Measurements from ENCODE around the gene IL17RC. TPM values are rescaled to one million over a fixed set of nuclear protein-coding genes. Genes with fewer than 3 reads are reported as not detected.
"Not testable (repeated sequence)": the region's sequence is repeated elsewhere in the genome, so short reads cannot be mapped to it uniquely, and the experiment has no call there.

Gene IL17RC
- total RNA-seq, 2 experiments from 2014 or later, result 0.22 to 0.32 TPM

DNA sequence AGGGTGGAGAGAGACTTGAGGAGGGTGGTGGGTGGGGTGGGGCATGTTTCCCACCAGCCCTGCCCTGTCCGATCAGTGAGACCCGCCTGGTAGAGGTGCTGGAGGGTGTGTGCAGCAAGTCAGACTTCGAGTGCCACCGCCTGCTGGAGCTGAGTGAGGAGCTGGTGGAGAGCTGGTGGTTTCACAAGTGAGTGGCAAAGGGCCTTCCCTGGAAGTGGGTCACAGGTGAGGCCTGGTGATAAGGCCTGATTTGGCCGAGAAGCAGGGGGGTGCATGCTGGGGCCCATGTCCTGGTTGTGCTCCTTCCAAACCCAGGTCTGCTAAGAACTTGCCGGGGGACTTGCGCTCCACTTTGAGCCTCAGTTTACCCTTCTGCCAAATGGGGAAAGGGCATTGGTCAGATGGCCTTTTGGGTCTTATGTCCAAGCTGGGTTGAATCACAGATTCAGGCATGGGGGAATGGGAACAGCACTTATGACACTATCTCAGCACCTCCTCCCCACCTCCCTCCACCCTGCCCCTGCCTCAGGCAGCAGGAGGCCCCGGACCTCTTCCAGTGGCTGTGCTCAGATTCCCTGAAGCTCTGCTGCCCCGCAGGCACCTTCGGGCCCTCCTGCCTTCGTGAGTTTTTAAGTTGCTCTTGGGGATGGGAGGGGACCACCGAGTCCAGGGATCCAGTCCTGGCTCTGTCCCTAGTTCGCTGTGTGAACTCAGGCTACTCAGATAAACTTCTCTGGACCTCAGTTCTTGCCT, 20.8 kb downstream of the IL17RC start:
- no peaks in the 10 kb centered on the region for H3K27me3 Mint-ChIP-seq
- ATAC-seq, result no peak
- DNase-seq, result no peak
- H3K36me3 Mint-ChIP-seq (ENCODE audit: low read depth), result peaks cover 1% of the 10 kb centered on the region
- ChIA-PET CTCF (interaction anchor here (1.3 kb wide), 1 partner anchor 9 kb away, joined by 4 read pairs; no protein-coding TSS in a partner anchor), POLR2A (no interaction called here)
- H3K27ac Mint-ChIP-seq, result no peak overlapping the region
- no peak overlapping the region for H3K4me3 Mint-ChIP-seq
- H3K9me3 Mint-ChIP-seq, result no peaks in the 10 kb centered on the region
- TF ChIP-seq, protein P1, sequence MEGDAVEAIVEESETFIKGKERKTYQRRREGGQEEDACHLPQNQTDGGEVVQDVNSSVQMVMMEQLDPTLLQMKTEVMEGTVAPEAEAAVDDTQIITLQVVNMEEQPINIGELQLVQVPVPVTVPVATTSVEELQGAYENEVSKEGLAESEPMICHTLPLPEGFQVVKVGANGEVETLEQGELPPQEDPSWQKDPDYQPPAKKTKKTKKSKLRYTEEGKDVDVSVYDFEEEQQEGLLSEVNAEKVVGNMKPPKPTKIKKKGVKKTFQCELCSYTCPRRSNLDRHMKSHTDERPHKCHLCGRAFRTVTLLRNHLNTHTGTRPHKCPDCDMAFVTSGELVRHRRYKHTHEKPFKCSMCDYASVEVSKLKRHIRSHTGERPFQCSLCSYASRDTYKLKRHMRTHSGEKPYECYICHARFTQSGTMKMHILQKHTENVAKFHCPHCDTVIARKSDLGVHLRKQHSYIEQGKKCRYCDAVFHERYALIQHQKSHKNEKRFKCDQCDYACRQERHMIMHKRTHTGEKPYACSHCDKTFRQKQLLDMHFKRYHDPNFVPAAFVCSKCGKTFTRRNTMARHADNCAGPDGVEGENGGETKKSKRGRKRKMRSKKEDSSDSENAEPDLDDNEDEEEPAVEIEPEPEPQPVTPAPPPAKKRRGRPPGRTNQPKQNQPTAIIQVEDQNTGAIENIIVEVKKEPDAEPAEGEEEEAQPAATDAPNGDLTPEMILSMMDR (IDR thresholded peaks at IDR 0.05), result no peak
- H3K4me1 Mint-ChIP-seq (ENCODE audit: low read depth), result peaks cover 23% of the 10 kb centered on the region
- intact Hi-C loops (cut with micrococcal nuclease), result no loop called here

DNA sequence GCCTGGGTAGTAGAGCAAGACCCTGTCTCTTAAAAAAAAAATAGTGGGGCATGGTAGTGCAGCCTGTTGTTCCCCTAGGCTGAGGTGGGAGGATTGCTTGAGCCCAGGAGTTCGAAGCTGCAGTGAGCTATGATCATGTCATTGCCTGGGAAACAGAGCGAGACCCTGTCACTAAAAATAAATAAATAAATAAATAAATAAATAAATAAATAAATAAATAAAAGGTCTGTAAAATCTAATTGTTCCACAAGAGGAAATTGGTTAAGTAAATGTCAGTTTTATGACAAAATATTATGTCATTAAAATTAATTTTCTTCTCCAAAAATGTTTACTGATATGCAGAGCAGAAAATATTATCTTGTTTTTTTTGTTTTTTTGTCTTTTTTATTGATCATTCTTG, 22.1 kb downstream of the IL17RC start:
- Mint-ChIP-seq H3K9me3 (no peaks in the 10 kb centered on the region), H3K36me3 (ENCODE audit: low read depth) (peaks cover 1% of the 10 kb centered on the region), H3K27me3 (no peaks in the 10 kb centered on the region), H3K27ac (no peak overlapping the region), H3K4me3 (no peak overlapping the region), H3K4me1 (ENCODE audit: low read depth) (peaks cover 23% of the 10 kb centered on the region)
- ChIA-PET POLR2A (no interaction called here), CTCF (interaction anchor here (1.3 kb wide), 1 partner anchor 8 kb away, joined by 4 read pairs; no protein-coding TSS in a partner anchor)
- ATAC-seq (no peak), DNase-seq (no peak)
- intact Hi-C loops (cut with micrococcal nuclease), result no loop called here
- TF ChIP-seq, protein P1 (IDR thresholded peaks at IDR 0.05), result no peak

GRCh38 chr3:9939906-9940305, 23.0 kb downstream of the IL17RC start:
- H3K27me3 Mint-ChIP-seq; H3K4me3 Mint-ChIP-seq; DNase-seq; H3K9me3 Mint-ChIP-seq; CTCF ChIA-PET; intact Hi-C loops (cut with micrococcal nuclease); H3K27ac Mint-ChIP-seq; H3K36me3 Mint-ChIP-seq (ENCODE audit: low read depth); ATAC-seq: not testable (repeated sequence)
- peaks cover 16% of the 10 kb centered on the region for H3K4me1 Mint-ChIP-seq (ENCODE audit: low read depth)
- POLR2A ChIA-PET, result interaction anchor here (0.7 to 0.9 kb wide), 2 partner anchors 10 to 148 kb away, joined by 3 read pairs; no protein-coding TSS in a partner anchor

DNA sequence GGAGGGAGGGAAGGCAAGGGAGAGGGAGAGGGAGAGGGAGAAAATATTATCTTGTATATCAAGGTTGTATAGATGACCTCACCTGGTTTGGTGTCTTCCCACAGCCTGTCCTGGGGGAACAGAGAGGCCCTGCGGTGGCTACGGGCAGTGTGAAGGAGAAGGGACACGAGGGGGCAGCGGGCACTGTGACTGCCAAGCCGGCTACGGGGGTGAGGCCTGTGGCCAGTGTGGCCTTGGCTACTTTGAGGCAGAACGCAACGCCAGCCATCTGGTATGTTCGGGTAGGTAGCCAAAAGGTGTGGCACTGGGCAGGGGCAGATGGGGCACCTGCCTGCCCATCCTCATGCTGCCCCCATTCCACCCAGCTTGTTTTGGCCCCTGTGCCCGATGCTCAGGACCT, 23.8 kb downstream of the IL17RC start:
- H3K27me3 Mint-ChIP-seq, result no peaks in the 10 kb centered on the region
- H3K27ac Mint-ChIP-seq, result no peak overlapping the region
- TF ChIP-seq, protein P1 (IDR thresholded peaks at IDR 0.05), result no peak

DNA sequence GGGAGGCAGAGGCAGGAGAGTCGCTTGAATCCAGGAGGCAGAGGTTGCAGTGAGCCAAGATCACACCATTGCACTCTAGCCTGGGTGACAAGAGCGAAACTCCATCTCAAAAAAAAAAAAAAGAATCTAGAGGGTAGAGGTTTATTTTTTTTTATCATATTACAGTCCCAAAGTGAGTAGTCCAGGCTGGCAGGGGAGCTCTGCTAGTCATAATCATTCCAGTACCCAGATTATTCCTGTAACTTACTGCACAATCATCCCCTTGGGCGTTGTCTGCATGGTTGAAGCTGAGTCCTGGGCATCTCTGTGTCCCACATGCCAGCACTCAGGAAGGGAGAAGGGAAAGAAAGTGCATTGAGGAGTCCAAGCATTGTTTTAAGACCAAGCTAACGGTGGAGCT, 25.3 kb downstream of the IL17RC start:
- H3K9me3 Mint-ChIP-seq, result no peaks in the 10 kb centered on the region
- TF ChIP-seq, protein P1 (IDR thresholded peaks at IDR 0.05), result no peak
- ATAC-seq (no peak), DNase-seq (no peak)
- intact Hi-C loops (cut with micrococcal nuclease), result no loop called here
- H3K27me3 Mint-ChIP-seq, result no peaks in the 10 kb centered on the region
- peaks cover 6% of the 10 kb centered on the region for H3K4me1 Mint-ChIP-seq (ENCODE audit: low read depth)
- ChIA-PET CTCF (interaction anchor here (0.8 to 1.7 kb wide), 2 partner anchors 9 to 24 kb away, joined by 3 to 7 read pairs; partner anchors contain the start of gene CRELD1), POLR2A (interaction anchor here (0.8 kb wide), 2 partner anchors 8 to 10 kb away, joined by 3 read pairs; no protein-coding TSS in a partner anchor)
- H3K4me3 Mint-ChIP-seq, result no peak overlapping the region
- H3K36me3 Mint-ChIP-seq (ENCODE audit: low read depth), result peaks cover 4% of the 10 kb centered on the region
- no peak overlapping the region for H3K27ac Mint-ChIP-seq

More for the DNA sequence above, 23.8 kb downstream of the IL17RC start:
- intact Hi-C loops (cut with micrococcal nuclease), result no loop called here
- DNase-seq (no peak), ATAC-seq (no peak)
- Mint-ChIP-seq H3K36me3 (ENCODE audit: low read depth) (peaks cover 1% of the 10 kb centered on the region), H3K9me3 (no peaks in the 10 kb centered on the region), H3K4me3 (no peak overlapping the region), H3K4me1 (ENCODE audit: low read depth) (peaks cover 10% of the 10 kb centered on the region)
- ChIA-PET POLR2A (no interaction called here), CTCF (no interaction called here)
